Inflammatory macrophage (primary cell): Measurements from ENCODE around the gene RRP9.
"Not testable (repeated sequence)": the region's sequence is repeated elsewhere in the genome, so short reads cannot be mapped to it uniquely, and the experiment has no call there.

ENCODE experiments used
- DNase-seq, 2 donors: peaks; one replicate each; pipeline ENCODE4 v3.0.0-alpha.2; 2020 to 2022

Gene RRP9

DNA sequence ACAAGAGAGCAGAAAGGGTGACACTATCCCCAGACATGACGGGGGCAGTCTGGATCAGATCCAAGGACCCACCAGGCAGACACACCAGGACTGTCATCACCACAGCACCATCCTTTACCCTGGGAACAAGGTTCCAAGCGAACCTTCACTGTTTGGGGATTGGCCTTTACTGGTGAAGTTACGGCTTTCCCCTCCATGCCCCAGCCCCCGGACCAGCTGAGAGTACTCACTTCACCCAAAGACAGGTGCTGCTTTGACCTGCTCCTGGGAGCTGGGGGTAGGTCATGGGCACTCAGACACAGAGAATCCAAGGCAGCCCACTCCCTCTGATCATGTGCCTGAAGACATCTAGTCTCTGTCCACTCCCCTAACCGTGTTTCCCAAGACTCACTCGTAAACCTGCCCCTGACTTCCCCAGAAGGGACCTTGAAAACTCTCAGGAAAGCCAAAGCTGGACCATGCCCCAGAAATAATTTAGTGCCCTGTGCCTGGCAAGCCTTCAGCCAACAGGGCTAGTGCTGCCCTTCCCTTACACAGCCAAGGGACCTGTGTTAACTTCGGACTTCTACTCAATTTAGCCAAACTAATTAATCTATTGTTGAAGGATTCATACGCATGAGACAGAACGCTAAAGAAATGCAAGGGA lies 2.8 kb downstream of the RRP9 start:
- DNase-seq = no peak

DNA sequence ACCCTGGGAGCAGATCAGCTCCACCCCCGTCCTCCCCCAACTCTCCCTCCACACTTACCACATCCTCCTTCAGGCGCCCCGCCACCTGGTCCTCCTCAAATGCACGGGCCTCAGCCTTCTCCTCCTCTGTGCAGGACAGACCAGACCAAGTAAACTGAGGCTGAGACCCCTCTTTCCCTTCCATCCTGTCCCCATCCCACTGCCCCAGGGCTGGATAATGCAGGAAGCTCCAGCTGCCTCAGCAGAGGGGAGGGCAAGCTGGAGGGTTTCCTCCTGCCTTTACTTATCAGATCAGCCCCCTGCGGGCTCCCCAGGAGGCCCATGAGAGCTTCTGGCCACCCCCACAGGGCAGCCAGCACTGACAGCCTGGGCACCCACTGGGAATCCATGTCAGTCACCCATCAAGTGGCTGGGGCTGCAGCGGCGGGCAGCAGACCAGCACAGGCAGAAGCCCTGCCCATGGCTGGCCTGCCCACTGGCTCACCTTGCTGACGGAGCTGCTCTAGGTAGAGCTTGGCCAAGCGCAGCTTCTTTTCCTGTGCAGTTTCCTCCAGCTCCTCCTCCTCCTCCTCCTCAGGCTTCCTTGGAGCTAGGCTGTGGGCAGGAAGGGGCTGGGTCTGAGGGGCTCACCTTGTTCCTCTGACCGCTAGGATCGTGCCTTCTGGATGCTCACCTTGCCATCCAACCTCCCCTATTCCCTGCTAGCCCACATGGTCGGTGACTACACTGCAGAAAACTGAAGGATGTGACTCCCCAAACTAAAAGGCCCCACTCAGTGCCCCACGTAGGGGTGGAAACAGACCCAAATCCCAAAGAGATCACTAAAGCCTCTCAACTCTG lies 3.9 kb downstream of the RRP9 start:
- DNase-seq = no peak

DNA sequence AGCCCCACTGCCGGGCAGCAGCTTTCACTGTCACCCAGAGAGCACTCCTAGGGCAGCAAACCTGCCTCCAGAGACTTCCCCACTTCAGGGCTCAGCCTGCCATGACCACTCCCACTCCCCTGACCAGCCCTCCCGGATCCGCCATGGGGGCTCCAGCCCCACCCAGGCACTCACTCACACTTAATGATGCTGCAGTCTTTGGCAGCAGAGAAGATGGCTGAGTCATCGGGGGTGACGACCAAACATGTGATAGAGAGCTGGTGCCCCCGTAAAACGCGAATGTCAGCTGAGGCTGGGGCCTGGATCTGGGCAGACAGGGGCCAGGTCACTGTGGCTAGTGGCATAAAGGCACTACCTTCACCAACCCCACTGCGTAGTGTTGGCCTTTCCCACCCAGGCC lies 4.7 kb downstream of the RRP9 start:
- DNase-seq = no peak

DNA sequence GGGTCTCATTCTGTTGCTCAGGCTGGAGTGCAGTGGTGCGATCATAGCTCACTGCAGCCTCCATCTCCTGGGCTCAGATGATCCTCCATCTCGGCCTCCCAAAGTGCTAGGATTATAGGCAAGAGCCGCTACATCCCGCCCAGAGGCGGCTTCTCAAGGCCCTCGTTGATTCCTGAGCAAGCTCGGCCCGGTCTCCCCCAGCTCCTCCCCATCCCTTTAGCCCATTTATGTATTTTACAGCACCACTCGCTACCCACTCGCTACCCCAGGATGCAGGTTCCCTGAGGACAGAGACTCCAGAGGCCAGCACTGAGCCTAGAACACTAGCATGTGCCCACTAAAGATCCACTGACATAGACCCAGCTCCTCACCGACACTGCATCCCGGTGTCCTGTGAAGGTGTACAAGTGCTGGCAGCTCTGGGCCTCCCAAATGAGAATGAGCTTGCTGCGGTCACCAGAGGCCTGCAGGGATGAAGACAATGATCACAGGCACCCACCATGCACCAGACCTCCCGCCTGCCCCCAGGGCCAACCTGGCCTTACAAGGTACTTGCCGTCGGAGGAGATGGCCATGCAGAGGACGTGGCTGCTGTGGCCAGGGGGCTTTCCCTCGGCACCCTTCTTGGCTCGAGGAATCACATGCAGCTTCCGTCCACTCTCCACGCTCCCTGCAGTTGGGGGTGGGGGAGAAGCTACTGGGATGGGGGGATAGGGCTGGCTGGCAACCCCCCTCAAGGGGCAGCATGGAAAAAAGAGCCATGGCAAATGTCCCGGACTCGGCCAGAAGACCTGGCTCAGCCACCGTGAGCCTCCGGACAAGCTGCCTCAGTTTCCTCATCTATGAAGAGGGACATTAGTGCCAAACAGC lies 5.6 kb downstream of the RRP9 start:
- DNase-seq = no peak

DNA sequence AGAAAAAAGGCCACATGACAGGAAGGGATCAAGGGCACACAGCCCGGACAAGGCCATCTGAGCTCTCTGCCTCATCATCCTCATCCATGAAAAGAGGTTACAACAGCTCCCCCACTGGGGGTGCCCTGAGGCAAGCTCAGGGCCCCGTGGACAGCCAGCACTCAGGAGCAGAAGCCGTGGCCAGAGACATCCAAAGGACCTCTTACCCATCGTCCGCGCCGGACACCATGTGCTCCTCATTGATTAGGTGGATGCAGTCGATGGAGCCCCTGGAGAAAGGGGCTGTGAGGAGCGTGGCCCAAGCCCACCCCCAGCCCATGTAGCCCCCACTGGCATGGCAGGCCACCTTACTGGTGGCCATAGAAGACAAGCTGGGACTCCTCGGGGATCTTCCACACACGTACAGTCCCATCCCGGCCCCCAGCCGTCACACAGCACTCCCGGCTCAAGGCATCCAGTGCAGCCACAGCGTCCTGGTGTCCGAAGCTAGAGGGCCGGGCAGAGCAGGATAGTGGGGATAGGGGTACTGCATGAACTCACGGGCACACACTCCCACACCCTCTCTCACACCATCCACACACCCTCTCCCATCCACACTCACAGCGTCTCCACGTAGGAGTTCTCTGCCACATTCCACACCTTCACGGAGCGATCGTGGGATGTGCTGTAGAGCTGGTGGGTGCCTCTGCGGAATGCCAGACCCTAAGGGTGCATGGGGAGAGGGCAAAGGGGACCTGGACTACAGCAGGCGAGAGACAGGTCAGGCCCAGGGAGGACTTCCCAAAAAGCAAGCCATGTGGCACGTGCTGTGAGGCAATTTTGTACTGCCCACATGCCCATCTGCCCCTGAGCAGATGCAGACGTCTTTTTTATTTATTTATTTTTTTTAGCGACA lies 6.5 kb downstream of the RRP9 start:
- DNase-seq = no peak

DNA sequence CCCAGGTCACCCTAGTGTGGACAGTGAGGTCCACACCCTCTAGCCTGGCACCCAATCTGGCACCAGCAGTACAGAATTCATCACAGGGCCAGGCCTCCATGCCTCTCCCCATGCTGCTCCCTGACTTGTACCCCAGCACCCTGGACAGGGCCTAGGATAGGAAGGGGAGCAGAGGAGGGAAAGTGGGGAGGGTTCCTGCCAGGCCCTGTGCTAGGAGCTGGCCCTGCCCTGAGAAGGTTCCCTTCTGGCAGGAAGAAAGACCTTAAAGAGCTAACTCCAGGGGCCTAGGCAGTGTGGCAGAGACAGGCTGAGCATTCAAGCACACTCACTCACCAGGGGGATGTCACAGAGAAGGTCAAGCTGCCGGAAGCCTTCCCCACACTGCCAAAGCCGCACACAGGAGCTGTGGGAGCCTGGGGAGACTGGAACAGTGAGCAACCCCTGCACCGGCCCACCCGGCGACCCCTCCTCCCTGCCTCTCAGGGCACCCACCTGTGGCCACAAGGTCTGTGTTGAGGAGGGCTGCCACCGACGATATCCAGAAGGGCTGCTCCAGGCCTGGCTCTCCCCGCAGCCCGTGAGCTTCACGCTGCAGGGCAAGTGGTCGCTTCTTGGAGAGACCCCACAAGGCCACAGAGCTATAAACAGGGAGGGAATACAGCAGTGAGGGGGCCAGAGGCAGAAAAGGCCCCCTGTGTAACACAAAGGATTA lies 7.4 kb downstream of the RRP9 start:
- DNase-seq = no peak

DNA sequence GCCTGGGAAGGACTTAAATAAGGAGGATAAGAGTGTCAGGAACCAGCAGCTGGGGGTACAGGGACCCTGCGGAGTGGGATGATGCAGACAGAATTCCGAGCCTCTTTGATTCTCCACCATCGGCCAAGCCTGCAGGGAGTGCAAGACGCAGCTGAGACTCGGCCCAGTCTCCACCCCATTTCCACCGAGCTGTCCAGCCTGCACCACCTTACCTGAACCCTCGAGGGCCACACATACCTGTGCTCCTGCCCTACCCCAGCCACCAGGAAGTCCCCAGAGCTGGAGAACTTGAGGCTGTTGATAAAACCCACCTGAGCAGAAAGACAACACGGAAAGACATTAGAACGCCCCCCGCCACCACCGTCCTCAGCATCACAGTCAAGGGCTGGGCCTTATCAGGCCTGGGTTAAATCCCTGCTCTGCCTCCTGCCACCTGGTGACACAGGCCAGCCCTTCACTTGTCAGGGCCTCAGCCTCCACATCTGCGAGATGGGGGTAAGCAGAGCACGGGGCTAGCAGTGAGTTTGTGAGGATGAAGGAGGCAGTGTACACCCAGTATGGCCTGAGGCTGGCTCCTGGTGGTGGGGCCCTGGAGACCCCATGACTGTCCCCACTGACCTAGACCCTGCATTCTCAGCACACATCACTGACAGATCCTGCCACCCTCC lies 8.1 kb downstream of the RRP9 start:
- DNase-seq = no peak

DNA sequence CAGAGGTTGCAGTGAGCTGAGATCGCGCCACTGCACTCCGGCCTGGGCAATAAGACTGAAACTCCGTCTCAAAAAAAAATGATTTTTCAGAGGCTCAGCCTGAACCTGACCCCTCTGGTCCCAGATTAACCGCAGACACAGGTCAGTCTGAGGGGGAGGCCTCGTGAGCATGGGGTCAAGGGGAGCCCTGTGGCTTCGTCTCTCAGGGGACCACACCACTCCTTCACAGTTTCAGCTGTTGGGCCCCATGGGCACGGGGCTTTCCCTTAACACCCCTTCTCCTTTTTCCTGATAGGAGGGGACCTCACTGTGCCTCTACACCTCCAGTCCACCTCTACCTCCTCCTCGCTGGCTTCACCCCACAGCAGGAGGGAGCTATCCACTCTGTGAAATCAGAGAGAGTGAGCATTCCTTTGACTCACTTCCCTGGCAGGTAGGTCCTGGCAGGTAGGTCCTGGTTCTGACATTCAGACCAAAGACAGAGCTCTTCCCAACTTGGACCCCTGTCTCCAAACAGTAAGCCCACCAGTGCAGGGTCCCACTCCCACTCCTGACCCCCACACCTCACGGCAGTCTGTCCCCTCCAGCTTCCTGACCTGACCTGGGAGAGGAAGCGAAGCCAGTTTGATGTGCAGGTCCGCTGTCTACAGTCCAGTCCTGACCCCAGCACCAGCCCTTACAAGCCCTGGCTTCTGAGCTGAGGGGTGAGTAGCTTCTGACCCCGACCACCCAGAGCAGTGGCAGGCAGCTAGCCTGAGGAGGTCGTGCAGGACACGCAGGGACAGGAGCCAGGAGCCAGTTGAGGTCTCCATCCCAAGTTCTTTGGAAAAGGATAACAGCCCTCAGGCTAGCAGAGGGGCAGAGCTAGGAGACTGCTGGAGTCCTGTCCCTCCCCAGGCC lies 9.0 kb downstream of the RRP9 start:
- no peak for DNase-seq

DNA sequence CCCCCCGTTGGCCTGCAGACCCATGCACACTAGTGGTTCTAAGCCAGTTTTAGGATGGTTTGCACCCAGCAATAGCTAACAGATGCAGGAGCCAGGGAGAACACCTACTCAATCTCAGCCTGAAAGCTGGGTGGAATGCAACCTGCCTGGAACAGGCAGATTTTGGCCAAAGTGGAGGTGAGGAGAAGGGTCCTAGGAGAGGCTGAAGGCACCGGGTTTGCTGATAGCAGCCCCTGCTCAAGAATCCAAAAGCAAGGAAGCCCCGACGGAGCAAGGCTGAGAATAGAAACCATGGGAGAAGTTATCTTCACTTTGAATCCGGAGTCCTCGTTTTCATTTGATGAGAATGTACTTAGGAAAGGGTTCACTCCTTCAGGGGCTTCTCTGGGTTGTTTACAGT lies 9.9 kb downstream of the RRP9 start:
- no peak for DNase-seq

DNA sequence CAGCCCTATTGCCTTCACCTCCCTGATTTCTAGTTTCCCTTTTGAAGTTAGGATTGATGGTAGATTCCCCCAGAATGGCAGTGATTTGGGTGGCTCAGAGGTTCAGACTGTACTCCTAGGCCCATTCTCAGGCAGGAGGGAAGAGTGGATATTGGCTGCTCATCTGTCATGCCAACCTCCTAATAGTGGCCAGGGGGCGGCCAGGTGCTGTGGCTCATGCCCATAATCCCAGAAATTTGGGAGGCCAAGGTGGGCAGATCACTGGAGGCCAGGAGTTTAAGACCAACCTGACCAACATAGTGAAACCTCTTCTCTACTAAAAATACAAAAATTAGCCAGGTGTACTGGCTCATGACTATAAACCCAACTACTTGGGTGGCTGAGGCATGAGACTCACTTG lies 11.3 kb downstream of the RRP9 start:
- DNase-seq = no peak

DNA sequence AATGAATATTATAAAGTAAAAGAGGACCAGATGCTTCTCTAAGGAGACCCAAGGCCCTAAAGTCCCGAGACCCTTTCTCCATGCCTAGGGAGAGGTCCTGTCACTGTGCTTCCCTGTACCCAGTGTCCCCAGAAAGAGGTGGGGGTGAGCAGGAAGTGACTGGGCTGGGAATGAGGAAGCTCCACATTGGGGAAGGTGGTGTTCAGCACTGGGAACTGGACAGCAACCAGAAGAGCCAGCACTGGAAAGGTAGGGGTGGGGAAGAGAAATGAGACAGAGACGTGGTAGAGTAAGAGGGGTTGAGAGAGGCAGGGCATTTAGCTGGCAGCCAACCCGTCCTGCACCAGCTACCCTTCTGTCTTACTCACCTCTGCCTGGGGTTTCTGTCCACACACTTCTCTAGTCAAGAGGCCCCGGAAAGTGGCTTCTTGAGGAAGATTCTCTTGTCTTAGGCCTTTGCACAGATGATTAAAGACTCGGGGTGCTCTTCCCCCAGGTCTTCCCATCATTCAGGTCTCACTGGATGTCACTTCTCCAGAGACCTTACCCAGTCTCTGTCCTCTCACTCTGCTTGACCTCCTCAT lies 12.2 kb downstream of the RRP9 start:
- peak; percentile 10 to 59 for DNase-seq

DNA sequence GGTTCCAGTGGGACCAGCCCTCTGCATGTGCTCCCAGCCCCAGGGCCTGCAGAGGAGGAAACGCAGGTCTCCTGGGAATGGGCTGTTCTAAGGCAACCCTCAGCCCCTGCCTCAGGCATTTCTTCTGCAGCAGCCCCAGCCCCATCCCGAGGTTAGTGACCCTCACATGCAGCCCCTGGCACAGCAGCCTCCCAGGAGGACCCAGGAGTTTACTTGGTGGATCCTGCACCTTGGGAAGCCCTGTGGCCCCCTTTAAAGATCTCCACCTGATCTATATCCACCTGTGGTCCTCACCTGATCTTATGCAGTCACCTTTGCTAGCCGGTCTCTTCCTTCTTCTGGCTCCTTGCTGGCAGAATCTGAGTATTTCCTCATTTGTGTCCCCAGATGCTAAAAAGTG lies 12.7 kb downstream of the RRP9 start:
- not testable (repeated sequence) for DNase-seq

DNA sequence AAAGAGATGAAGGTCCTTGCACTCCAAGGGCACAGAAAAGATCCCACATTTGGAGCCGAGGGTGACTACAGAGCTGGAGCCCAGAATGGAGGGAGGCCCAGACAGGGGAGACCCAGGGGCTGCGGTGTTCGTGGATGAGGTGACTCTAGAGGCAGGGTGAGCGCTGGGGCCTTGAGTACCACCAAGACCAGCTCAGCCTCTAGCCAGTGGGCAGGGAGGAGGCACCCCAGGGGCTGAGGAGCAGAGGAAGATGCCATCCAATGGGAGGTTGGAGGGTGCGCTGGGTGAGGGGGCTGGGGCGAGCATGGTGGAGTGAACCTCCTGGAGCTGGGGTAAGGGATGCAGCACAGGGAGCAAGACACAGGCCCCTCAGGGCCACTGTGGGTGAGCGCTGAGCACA lies 13.3 kb downstream of the RRP9 start:
- no peak for DNase-seq

DNA sequence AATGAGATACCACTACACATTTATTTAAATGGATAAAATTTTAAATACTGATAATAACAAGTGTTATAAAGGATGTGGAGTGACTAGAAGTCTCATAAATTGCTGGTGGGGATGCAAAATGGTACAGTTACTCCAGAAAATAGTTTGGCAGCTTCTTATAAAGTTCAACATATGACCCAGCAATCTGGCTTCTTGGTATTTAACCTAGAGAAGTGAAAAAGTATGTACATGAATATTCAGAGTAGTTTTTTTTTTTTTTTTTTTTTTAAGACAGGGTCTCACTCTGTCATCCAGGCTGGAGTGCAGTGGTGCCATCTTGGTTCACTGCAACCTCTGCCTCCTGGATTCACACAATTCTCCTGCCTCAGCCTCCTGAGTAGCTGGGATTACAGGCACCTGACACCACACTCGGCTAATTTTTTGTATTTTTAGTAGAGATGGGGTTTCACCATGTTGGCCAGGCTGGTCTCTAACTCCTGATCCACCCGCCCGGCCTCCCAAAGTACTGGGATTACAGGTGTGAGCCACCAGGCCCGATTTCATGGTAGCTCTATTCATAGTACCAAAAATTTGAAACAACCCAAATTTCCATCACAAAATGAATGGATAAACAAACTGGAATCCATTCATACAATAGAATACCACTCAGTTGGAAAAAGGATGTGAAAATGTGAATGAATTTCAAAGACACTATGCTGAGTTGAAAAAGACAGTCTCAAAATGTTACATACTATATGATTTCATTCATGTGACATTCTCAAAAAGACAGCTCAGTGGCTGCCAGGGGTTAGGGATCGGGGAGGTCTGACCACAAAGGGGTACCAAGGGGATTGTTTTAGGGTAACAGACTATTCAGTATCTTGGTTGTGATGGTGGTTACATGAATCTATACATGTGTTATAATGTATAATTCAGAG lies 14.4 kb downstream of the RRP9 start:
- DNase-seq = no peak

DNA sequence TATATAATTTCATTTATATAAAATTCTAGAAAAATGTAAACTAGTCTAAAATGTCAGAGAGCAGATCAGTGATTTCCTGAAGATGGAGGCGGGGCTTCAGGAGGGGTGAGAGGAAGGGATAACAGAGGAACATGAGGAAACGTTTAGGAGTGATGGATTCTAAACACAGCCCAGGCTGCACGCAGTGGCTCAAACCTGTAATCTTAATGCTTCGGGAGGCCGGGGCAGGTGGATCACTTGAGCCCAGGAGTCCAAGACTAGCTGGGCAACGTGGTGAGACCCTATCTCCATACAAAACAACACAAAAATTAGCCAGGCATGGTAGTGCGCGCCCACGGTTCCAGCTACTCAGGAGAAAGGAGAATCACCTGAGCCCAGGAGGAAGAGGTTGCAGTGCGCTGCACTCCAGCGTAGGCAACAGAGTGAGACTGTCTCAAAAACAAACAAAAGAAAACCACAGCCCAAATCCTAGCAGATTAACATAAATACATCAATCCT lies 20.6 kb downstream of the RRP9 start:
- DNase-seq = no peak

DNA sequence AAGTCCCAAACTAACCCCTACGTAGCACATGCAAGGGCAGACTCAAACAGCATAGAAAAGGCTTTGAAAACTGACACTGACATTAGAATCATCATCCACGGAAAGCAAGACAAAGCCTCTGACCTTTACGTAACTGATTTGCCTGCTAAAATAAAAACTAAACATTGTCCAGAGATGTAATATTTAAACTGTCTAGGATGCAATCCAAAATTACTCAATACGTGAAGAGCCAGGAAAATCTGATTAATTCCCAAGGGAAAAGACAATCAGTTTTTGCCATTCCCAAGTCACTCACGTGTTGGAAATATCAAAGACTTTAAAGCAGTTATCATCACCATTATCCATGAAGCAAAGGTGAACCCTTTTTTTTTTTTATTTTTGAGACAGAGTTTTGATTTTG lies 25.3 kb downstream of the RRP9 start:
- no peak for DNase-seq

DNA sequence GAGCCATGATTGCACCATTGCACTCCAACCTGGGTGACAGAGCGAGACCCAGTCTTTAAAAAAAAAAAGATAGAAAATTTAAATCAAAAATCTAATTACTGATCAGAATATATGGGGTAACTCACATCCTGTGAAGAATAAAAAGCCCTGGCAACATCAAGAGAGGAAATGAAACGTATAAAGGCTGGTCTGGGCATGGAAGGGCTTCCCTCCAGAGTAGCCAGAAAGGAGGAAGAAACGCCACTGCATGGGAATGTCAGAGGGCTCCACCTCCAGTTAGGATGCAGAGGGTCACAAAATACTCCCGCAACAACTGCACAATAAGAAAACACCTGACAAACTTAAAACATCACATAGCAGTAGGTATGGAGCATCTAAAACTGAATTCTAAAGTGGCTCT lies 33.7 kb downstream of the RRP9 start:
- no peak for DNase-seq
